Esophagus muscularis mucosa (tissue), 4 donors: ENCODE results near the gene GPC6.

Source experiments
- EP300 ChIP-seq: sonication (generic); formaldehyde crosslinking; IDR thresholded peaks from one replicate; pipeline ENCODE4 v1.6.1; 2017; ENCODE audit warnings: antibody characterized with exemption
- POLR2A ChIP-seq: fragments of 450-650 bp; IDR thresholded peaks from one replicate; pipeline ENCODE4 v1.6.1; 2017; ENCODE audit warnings: antibody characterized with exemption, moderate library complexity, mild to moderate bottlenecking, low read depth
- TF ChIP-seq, protein P1 (sequence below), 3 experiments: fragments of 200-600 bp in 2 of 3; fragments of 450-650 bp in 1 of 3; sonication (generic) in 2 of 3; IDR thresholded peaks; one replicate each; pipeline ENCODE4 v1.5.1; 2017 to 2019; ENCODE audit warnings: antibody characterized with exemption in 3 of 3, mild to moderate bottlenecking in 2 of 3, moderate library complexity in 1 of 3

- TF ChIP-seq EP300 (no peak), POLR2A (no peak)
- TF ChIP-seq, protein P1, sequence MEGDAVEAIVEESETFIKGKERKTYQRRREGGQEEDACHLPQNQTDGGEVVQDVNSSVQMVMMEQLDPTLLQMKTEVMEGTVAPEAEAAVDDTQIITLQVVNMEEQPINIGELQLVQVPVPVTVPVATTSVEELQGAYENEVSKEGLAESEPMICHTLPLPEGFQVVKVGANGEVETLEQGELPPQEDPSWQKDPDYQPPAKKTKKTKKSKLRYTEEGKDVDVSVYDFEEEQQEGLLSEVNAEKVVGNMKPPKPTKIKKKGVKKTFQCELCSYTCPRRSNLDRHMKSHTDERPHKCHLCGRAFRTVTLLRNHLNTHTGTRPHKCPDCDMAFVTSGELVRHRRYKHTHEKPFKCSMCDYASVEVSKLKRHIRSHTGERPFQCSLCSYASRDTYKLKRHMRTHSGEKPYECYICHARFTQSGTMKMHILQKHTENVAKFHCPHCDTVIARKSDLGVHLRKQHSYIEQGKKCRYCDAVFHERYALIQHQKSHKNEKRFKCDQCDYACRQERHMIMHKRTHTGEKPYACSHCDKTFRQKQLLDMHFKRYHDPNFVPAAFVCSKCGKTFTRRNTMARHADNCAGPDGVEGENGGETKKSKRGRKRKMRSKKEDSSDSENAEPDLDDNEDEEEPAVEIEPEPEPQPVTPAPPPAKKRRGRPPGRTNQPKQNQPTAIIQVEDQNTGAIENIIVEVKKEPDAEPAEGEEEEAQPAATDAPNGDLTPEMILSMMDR (IDR thresholded peaks at IDR 0.05): no peak
Measured at GRCh38 chr13:93220073-93220472, 6.5 kb upstream of the GPC6 start.
